Activated CD4-positive, alpha-beta T cell treated with anti-CD3 and anti-CD28 coated beads for 4 hours (primary cell): ENCODE results near the gene SUFU.
"Not testable (repeated sequence)": the region's sequence is repeated elsewhere in the genome, so short reads cannot be mapped to it uniquely, and the experiment has no call there.

Experiments used
- DNase-seq, 2 donors: peaks; one replicate each; pipeline ENCODE4 v3.0.0-alpha.2; 2020

The SUFU gene

DNA sequence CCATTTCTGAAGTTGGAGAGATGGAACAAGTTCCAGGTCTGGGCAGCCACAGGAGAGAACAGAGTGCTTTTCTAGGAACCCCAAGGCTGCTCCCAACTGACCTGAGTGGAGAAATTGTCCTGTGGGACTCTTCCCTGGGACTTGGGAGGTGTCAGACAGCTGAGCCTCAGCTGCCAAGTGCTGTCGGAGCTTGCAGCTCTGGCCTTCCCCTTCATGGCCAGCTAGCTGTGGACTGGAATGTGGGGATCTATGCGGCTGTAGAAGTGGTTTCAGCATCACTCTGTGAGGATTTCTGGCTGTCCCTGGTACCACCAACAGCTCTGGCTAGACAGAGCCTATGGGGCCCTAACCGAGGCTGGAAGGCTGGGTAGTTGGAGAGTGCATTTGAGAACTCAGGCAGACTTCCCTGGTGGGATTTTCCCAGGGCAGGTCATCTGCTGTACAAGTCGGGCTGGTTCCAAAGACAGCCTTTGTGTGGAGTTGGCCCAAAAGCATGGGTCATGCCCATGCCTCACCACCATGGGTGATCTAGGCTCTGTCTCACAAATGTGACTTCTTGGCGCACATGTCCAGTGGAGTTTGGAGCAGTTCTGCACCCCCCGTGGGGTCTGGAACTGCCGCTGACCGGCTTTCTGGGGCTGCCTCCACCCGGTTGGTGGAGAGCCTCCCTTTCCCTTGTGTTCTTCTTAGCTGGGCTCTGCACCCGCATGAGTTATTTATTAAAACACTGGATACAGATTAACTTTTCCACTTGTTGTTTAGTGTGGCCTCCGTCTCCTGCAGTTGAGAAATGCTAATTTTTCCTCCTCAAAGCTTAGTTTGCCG, 10.9 kb downstream of the SUFU start:
- DNase-seq: no peak

GRCh38 chr10:102515724-102516123, 12.0 kb downstream of the SUFU start:
- DNase-seq: no peak

GRCh38 chr10:102517553-102517952, 13.8 kb downstream of the SUFU start:
- DNase-seq: no peak

- no peak for DNase-seq
Measured at GRCh38 chr10:102519246-102519825, 15.6 kb downstream of the SUFU start.

GRCh38 chr10:102522874-102523249, 19.1 kb downstream of the SUFU start:
- DNase-seq: no peak

DNA sequence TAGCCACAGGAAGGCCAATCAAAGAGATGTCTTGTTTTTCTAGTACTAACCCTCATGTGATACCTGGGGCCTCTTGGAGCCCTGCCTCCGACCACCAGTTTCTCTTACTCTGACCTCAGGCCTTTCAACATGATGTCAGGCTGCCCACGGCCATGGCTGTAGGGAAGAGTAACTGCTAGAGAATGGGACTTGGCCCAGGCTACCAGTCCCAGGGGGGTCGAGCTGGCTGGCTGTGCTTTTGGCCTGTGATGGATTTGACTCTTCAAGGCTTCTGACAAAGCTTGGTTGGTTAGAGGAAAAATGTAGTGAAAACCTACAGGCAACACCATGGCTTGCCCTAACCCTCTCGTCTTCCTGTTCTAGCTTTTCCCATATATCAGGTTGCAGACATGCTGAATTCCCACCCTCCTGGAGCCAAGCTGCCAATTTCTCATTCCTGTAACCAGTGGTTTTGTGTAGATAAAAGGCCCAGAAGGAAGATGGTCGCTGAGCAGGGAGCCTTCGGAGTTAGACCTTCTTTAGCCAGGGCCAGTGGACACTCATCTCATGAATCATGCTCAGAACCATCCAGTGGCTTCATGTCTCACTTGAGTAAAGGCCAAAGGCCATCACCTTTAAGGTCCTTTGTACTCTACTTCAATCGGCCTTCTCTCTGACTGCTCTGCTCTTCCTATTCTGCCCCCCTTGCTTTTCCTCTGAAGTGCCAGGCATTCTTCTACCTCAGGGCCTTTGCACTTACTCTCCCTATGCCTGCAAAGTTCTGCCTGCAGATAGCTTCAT, 19.7 kb downstream of the SUFU start:
- no peak for DNase-seq

DNA sequence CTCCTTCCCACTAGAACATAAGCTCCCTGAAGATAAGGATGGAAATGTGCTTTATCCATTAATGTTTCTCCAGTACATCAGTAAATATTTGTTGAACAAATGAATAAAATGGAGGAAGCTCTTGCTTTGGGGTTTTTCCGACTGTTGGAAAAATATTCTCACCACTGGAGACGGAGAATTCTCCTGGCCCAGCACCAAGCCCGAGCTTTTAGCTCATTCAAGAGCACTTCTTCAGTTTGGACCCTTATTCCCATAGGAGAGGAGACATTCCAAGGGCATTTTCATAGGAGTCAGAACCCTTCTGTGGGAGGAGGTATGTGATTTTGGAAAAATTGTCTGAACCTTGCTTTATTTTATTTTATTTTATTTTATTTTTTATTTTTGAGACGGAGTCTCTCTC, 21.0 kb downstream of the SUFU start:
- DNase-seq: no peak

DNA sequence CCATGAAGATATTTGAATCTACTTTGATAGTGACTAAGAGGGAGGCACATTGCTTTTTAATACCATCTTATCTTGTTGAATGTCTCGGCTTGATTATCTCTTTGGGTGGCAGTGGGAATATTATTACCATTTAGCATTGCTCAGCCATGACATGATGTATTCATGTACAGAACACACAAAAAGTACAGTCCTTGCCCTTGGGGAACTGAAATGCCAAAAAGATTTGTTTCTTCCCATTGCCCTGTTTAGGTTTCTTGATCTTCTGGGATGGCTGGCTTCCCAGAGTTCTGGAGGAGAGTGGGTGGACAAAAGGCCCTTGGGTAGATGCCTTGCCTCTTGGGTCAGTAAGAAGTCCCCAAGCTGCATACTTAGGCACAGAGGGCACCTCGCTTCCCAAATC, 23.8 kb downstream of the SUFU start:
- no peak for DNase-seq

DNA sequence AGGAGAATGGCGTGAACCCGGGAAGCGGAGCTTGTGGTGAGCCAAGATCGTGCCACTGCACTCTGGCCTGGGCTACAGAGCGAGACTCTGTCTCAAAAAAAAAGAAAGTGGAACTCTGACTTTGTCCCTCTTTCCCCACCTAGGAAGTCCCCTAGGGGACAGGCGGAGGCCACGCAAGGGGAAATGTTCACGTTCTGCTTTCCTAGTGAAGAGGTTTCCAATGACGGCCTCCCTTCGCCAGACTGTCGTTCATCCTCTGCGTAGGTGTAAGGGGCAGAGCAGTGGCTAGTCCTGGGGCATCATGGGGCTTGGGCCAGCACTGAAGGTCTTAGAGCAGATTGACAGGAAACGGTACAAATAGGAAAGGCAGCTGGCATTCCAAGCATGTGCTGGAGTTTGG, 30.6 kb downstream of the SUFU start:
- DNase-seq: no peak

DNA sequence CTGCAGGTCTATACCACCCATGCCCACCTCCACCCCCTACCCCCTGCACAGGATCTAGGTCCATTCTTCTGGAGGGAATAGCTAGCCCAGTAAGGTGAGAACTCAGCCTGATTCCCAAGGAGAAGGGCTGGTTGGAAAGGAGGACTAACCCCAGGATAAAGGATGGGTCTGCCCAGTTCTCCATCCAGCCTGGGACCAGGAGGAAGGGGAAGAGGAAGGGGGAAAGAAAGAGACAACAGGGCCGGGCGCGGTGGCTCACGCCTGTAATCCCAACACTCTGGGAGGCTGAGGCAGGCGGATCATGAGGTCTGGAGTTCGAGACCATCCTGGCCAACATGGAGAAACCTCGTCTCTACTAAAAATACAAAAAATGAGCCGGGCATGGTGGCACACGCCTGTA, 31.2 kb downstream of the SUFU start:
- DNase-seq: not testable (repeated sequence)

DNA sequence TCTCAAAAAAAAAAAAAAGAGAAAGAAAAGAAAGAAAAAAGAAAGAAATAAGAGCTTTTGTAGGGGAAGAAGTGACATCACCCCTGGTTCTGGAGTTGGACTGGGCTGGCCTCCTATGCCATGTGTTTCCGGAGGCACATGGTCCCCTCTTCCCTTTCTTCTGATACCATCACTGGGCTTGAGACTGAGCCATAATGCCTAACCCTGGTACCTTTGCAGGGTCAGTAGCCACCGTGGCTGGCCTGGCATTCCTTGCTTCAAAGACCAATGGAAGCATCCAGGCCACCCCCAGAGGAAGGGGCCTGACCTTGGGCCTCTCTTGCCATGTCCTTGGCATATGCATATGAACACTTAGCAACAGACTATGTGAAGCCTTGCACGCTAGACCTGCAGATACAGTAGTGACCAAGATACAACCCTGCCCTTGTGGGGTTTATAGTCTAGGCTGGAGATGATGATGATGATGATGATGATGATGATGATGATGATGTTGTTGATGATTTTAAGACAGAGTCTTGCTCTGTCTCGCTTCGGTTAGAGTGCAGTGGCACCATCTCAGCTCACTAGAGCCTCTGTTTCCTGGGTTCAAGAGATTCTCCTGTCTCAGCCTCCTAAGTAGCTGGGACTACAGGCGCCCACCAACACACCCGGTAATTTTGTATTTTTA, 31.8 kb downstream of the SUFU start:
- DNase-seq: no peak

DNA sequence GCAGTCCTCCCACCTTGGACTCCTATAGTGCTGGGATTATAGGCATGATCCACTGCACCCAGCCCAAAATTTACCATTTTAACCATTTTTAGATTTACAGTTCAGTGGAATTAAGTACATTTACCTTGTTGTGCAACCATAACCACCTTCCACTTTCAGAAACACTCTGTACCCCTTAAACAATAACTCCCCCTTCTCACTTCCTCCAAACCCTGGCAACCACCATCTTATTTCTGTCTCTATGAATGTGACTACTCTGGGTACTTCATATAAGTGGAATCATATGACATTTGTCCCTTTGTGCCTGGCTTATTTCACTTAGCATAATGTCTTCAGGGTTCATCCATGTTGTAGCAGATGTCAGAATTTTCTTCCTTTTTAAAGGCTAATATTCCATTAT, 33.6 kb downstream of the SUFU start:
- no peak for DNase-seq

- DNase-seq: no peak
Measured at GRCh38 chr10:102537948-102538347, 34.2 kb downstream of the SUFU start.

GRCh38 chr10:102538811-102539210, 35.0 kb downstream of the SUFU start:
- DNase-seq: no peak

- DNase-seq: no peak
Measured at GRCh38 chr10:102540023-102540422, 36.3 kb downstream of the SUFU start.

GRCh38 chr10:102542800-102543418, 39.1 kb downstream of the SUFU start:
- DNase-seq: no peak

- no peak for DNase-seq
Measured at GRCh38 chr10:102545265-102545871, 41.6 kb downstream of the SUFU start.

- no peak for DNase-seq
Measured at GRCh38 chr10:102545997-102546396, 42.2 kb downstream of the SUFU start.

DNA sequence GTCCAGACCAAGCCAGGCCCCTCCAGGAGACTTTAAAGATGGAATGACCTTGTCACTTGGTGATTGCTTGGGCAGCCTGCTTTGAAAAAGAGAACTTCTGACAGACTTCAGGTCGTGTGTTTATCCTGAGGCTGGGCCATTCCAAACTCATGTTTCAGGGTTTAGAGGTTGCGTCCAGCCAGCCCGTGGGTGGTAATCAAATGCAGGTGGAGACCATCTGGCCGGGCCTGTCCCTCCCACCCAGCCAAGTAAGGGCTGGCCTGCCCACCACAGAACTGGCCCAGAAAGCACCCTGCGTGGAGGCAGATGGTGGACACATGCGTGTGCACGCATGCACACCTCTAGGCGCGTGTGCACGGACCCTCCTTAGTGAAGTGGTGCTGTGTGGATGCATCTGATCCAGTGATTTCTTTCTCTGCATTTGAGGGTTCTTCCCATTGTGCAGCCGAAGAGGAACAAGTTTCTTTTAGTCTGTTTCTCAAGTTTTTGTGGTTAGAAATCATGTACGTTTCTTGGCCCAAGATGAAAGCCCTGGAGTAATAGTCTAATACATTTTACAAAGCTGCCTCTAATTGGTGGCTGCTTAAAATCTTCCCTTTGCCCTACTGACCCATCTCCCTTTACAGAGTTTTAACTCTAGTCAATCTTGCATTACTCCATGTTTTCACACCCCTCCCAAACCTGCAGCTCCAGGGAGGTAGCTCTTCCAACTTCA, 43.0 kb downstream of the SUFU start:
- DNase-seq: no peak

DNA sequence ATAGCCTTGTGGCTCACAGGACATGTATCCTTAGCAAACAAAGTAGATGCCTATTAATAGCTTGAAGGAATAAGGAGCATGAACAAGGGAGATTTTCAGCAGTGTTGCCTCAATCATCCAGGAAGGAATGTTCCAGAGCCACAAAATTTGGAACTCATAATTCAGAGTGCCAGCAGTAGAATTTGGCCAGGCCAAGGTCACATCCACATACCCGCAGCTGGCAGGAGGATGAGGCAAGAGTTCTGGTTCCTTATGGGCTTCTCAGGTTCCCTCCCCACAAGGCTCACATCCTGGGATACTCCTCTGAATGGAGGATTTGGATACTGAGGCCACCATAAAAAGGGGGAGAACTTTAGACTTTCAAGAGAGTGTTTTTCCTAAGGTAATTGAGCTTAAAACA, 45.8 kb downstream of the SUFU start:
- no peak for DNase-seq

- DNase-seq: no peak
Measured at GRCh38 chr10:102550636-102551210, 47.0 kb downstream of the SUFU start.
